SK-N-SH treated with all-trans-retinoic acid at 6 μM for 48 hours (cell line): ENCODE measurements around the gene CCR3.

ENCODE experiments used
- ATAC-seq: fragments of 200-7000 bp; cut with Tn5 transposase; 3 replicates; pipeline ENCODE4 v1.9.1; 2020; ENCODE audit warnings: mild to moderate bottlenecking, moderate library complexity
- ARNTL ChIP-seq: fragments of 450-650 bp; formaldehyde crosslinking; IDR thresholded peaks from 2 replicates; pipeline ENCODE4 v1.5.0; 2020; ENCODE audit warnings: low read depth, mild to moderate bottlenecking, moderate library complexity, borderline replicate concordance
- BACH2 ChIP-seq: fragments of 250-450 bp; sonication (Bioruptor Pico); IDR thresholded peaks from 2 replicates; pipeline ENCODE4 v1.9.0; 2021; ENCODE audit warnings: mild to moderate bottlenecking, borderline replicate concordance
- CSDC2 ChIP-seq: fragments of 250-450 bp; sonication (Bioruptor Pico); IDR thresholded peaks from 2 replicates; pipeline ENCODE4 v1.5.0; 2020; ENCODE audit warnings: mild to moderate bottlenecking, moderate library complexity
- CSRNP3 ChIP-seq: fragments of 250-450 bp; sonication (Bioruptor Pico); IDR thresholded peaks from 2 replicates; pipeline ENCODE4 v1.5.1; 2021; ENCODE audit warnings: mild to moderate bottlenecking, moderate library complexity
- ESRRG ChIP-seq: fragments of 250-450 bp; sonication (Bioruptor Pico); IDR thresholded peaks from 2 replicates; pipeline ENCODE4 v1.6.1; 2021; ENCODE audit warnings: mild to moderate bottlenecking
- GLIS3 ChIP-seq: fragments of 250-450 bp; sonication (Bioruptor Pico); IDR thresholded peaks from 2 replicates; pipeline ENCODE4 v1.5.0; 2020; ENCODE audit warnings: mild to moderate bottlenecking, moderate library complexity
- ISL1 ChIP-seq: fragments of 250-450 bp; sonication (Bioruptor Pico); IDR thresholded peaks from 2 replicates; pipeline ENCODE4 v2.1.2; 2022; ENCODE audit warnings: mild to moderate bottlenecking, moderate library complexity
- OSR1 ChIP-seq: fragments of 250-450 bp; sonication (Bioruptor Pico); IDR thresholded peaks from 2 replicates; pipeline ENCODE4 v1.8.0; 2022; ENCODE audit warnings: moderate library complexity, mild to moderate bottlenecking, inconsistent platforms
- PATZ1 ChIP-seq: fragments of 250-450 bp; sonication (Bioruptor Pico); IDR thresholded peaks from 2 replicates; pipeline ENCODE4 v1.8.0; 2020; ENCODE audit warnings: mild to moderate bottlenecking, moderate library complexity, borderline replicate concordance
- PPARA ChIP-seq: fragments of 250-450 bp; sonication (Bioruptor Pico); IDR thresholded peaks from 2 replicates; pipeline ENCODE4 v1.5.0; 2020; ENCODE audit warnings: mild to moderate bottlenecking, borderline replicate concordance
- RARB ChIP-seq: fragments of 250-450 bp; sonication (Bioruptor Pico); IDR thresholded peaks from 2 replicates; pipeline ENCODE4 v1.8.0; 2021; ENCODE audit warnings: mild to moderate bottlenecking, moderate library complexity
- SNAI2 ChIP-seq: fragments of 250-450 bp; sonication (Bioruptor Pico); IDR thresholded peaks from 2 replicates; pipeline ENCODE4 v1.5.0; 2020; ENCODE audit warnings: mild to moderate bottlenecking, moderate library complexity
- TCF4 ChIP-seq: fragments of 250-450 bp; sonication (Bioruptor Pico); IDR thresholded peaks from 2 replicates; pipeline ENCODE4 v1.8.0; 2021; ENCODE audit warnings: mild to moderate bottlenecking, moderate library complexity, borderline replicate concordance
- TOX ChIP-seq: fragments of 250-450 bp; sonication (Bioruptor Pico); IDR thresholded peaks from 2 replicates; pipeline ENCODE4 v1.8.0; 2021; ENCODE audit warnings: mild to moderate bottlenecking, moderate library complexity, borderline replicate concordance
- ZC3H10 ChIP-seq: fragments of 250-450 bp; sonication (Bioruptor Pico); IDR thresholded peaks from 2 replicates; pipeline ENCODE4 v1.5.1; 2021; ENCODE audit warnings: mild to moderate bottlenecking, moderate library complexity
- ZFP3 ChIP-seq: fragments of 250-450 bp; sonication (Bioruptor Pico); IDR thresholded peaks from 2 replicates; pipeline ENCODE4 v1.5.0; 2020; ENCODE audit warnings: mild to moderate bottlenecking, moderate library complexity
- ZNF70 ChIP-seq: fragments of 450-650 bp; formaldehyde crosslinking; IDR thresholded peaks from 2 replicates; pipeline ENCODE4 v1.5.0; 2020; ENCODE audit warnings: mild to moderate bottlenecking, moderate library complexity
- ZNF8 ChIP-seq: fragments of 450-650 bp; formaldehyde crosslinking; IDR thresholded peaks from 2 replicates; pipeline ENCODE4 v1.5.0; 2020; ENCODE audit warnings: mild to moderate bottlenecking, moderate library complexity
- TF ChIP-seq, protein P1 (sequence below): fragments of 250-450 bp; sonication (Bioruptor Pico); IDR thresholded peaks from 2 replicates; pipeline ENCODE4 v1.8.0; 2021; ENCODE audit warnings: low read depth, mild to moderate bottlenecking, moderate library complexity, borderline replicate concordance
- TF ChIP-seq, protein P2 (sequence below): fragments of 250-450 bp; sonication (Bioruptor Pico); IDR thresholded peaks from 2 replicates; pipeline ENCODE4 v1.5.0; 2020; ENCODE audit warnings: mild to moderate bottlenecking, moderate library complexity

The CCR3 gene

GRCh38 chr3:46276497-46277099 lies 34.3 kb downstream of the CCR3 start:
- no peak for TF ChIP-seq CSRNP3
- TF ChIP-seq RARB (CRISPR knock-in tag) = no peak
- TF ChIP-seq ARNTL = no peak
- no peak for TF ChIP-seq ZNF8
- TF ChIP-seq ZC3H10 (CRISPR knock-in tag) = no peak
- no peak for TF ChIP-seq SNAI2
- TF ChIP-seq ISL1 (CRISPR knock-in tag) = no peak
- no peak for TF ChIP-seq GLIS3 (CRISPR knock-in tag)
- no peak for TF ChIP-seq ZFP3 (CRISPR knock-in tag)
- TF ChIP-seq, protein P1, sequence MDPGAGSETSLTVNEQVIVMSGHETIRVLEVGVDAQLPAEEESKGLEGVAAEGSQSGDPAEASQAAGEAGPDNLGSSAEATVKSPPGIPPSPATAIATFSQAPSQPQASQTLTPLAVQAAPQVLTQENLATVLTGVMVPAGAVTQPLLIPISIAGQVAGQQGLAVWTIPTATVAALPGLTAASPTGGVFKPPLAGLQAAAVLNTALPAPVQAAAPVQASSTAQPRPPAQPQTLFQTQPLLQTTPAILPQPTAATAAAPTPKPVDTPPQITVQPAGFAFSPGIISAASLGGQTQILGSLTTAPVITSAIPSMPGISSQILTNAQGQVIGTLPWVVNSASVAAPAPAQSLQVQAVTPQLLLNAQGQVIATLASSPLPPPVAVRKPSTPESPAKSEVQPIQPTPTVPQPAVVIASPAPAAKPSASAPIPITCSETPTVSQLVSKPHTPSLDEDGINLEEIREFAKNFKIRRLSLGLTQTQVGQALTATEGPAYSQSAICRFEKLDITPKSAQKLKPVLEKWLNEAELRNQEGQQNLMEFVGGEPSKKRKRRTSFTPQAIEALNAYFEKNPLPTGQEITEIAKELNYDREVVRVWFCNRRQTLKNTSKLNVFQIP (CRISPR knock-in tag) = no peak
- no peak for TF ChIP-seq TOX (CRISPR knock-in tag)
- TF ChIP-seq OSR1 (CRISPR knock-in tag) = no peak
- TF ChIP-seq, protein P2, sequence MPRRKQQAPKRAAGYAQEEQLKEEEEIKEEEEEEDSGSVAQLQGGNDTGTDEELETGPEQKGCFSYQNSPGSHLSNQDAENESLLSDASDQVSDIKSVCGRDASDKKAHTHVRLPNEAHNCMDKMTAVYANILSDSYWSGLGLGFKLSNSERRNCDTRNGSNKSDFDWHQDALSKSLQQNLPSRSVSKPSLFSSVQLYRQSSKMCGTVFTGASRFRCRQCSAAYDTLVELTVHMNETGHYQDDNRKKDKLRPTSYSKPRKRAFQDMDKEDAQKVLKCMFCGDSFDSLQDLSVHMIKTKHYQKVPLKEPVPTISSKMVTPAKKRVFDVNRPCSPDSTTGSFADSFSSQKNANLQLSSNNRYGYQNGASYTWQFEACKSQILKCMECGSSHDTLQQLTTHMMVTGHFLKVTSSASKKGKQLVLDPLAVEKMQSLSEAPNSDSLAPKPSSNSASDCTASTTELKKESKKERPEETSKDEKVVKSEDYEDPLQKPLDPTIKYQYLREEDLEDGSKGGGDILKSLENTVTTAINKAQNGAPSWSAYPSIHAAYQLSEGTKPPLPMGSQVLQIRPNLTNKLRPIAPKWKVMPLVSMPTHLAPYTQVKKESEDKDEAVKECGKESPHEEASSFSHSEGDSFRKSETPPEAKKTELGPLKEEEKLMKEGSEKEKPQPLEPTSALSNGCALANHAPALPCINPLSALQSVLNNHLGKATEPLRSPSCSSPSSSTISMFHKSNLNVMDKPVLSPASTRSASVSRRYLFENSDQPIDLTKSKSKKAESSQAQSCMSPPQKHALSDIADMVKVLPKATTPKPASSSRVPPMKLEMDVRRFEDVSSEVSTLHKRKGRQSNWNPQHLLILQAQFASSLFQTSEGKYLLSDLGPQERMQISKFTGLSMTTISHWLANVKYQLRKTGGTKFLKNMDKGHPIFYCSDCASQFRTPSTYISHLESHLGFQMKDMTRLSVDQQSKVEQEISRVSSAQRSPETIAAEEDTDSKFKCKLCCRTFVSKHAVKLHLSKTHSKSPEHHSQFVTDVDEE (CRISPR knock-in tag) = no peak
- no peak for TF ChIP-seq TCF4
- no peak for TF ChIP-seq ESRRG (CRISPR knock-in tag)
- no peak for TF ChIP-seq PATZ1
- no peak for ATAC-seq

DNA sequence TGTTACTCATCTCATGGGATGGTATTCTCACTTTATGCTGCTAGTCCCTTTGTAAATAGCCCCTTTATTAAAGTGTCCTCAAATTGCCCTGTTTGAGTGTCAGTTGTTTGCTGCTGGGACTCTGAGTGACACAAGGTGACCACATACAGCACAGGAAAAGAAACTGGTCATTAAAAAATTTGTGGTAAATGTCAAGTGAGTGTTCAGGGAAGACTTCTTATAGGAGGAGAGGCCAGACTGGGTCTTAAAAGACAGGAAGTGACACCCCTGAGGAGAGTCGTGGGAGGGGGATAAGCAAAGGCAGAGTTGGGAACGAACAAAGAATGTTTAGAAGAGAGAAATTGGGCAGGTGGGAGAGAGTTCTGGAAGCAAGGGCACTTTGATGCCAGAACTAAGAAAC lies 35.2 kb downstream of the CCR3 start:
- ATAC-seq = no peak
- TF ChIP-seq, protein P1 (CRISPR knock-in tag) = no peak
- TF ChIP-seq ISL1 (CRISPR knock-in tag) (no peak), ZNF8 (no peak), ZFP3 (CRISPR knock-in tag) (no peak), BACH2 (no peak), OSR1 (CRISPR knock-in tag) (no peak)
- TF ChIP-seq, all 23 proteins: peak for 0

- no peak for ATAC-seq
- TF ChIP-seq CSRNP3 (no peak), ESRRG (CRISPR knock-in tag) (no peak), ZNF8 (no peak), ISL1 (CRISPR knock-in tag) (no peak), ZFP3 (CRISPR knock-in tag) (no peak), PATZ1 (no peak), PPARA (no peak), ZNF70 (CRISPR knock-in tag) (no peak), TOX (CRISPR knock-in tag) (no peak), CSDC2 (CRISPR knock-in tag) (no peak), SNAI2 (no peak), BACH2 (no peak), GLIS3 (CRISPR knock-in tag) (no peak), ARNTL (no peak)
- TF ChIP-seq, protein P1 (CRISPR knock-in tag) = no peak
Observed at GRCh38 chr3:46278816-46279672, 36.8 kb downstream of the CCR3 start.
